Fibroblast of upper back skin (primary cell): ENCODE data around the gene S100A8.
A peak's percentile ranks its signal among the peaks of the same experiment; 100 is the strongest.

ENCODE experiments used
- DNase-seq: peaks from one replicate; pipeline ENCODE4 v3.0.0-alpha.2; 2013

The S100A8 gene

DNA sequence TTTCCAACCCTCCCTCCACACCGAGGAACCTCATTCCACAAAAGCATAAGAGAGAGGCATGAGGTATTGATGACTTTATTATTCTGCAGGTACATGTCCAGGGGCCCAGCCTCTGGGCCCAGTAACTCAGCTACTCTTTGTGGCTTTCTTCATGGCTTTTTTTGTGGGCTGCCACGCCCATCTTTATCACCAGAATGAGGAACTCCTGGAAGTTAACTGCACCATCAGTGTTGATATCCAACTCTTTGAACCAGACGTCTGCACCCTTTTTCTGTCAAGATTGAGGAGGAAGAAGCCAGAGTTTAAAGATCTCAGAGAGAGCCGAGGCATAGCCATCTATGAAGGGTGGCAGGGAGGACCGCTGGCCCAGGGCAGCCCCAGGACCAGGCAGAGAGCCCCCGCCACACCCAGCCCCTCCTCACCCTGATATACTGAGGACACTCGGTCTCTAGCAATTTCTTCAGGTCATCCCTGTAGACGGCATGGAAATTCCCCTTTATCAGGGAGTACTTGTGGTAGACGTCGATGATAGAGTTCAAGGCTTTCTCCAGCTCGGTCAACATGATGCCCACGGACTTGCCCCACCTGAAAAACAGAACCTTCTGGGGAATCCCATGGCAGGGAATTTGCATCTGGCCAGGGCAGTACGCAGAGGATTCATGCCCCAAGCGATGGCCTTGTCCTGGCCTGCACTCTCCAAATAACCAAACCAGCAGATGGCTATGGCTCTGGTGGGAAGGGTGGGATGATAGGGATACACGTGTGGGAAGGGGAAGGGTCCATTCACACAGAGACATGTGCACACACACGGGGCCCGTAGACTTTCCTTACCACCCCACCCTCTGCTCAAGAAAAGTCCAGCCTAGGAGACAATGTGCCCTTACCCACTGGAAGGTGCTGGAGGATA, 647 bp downstream of the S100A8 start:
- DNase-seq: no peak

DNA sequence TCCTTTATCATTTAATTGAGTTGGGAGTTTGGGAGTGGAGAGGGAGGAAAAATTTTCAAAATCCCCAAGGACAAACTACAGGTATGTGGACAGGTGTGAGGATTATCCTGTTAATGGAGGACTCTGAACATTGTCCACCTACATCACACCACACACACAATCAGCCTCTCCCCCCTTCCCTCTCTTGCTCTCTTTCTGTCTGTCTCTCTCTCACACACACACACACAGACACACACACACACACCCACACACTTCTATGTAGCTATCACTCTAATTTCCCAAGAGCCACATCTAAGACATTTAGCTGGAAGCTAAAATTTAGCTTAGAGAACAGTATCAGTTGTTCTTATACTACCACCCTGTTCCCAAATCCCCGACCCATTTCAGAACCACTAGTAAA, 1.5 kb downstream of the S100A8 start:
- no peak for DNase-seq

DNA sequence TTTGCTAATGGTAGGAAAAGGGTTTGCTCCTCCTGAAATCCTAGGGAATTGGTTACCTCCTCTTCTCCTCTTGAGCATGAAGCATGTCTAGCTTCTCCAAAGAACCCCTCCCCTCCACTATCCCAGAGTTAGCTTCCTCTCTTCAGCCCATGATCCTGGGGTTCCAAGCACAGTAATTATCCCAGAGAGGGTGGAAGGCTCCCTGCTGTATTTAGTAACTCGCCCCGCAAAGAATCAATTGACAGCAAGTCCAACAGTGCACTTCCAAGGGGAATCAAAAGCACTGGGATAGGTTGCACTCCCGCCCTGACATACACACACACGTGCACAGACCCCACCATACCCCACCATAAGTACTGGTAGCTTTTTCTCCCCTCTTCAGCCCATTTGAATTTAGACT, 3.1 kb downstream of the S100A8 start:
- DNase-seq: no peak

DNA sequence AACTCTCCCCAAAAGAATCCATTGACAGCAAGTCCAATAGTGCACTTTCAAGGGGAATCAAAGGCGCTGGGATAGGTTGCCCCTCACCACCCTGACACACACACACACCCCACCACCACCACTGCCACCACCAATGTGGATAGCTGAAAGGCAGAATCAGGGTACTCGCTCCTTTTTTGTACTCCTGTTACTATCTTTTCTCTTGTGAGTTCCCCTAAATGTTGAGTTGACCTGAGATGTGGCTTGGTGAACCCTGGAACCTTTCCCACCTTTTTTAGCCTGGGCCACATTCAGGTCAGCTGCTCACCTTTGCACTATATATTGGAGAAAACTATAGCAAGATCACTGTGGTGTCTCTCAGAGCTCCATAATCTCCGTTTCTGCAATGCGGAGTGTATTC, 3.9 kb downstream of the S100A8 start:
- no peak for DNase-seq

DNA sequence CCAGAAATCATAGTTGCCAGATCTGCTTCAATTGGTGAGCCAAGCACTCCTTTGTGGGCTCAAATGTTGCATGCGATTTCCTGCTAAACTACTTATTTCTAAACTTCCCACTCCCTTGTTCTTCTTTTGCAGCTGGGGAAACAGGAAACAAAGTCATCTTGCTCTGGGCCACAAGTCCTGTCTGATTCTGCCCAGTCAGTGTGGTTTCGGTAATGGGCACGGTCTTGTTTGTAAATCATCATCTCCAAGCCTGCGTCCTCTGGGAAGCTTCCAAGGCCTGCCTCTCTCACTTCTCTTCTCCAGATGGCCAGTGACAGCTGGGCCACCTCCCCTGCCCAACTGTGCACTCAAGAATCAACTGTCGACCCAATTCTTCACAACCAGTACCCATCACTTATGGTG, 4.4 kb downstream of the S100A8 start:
- no peak for DNase-seq

DNA sequence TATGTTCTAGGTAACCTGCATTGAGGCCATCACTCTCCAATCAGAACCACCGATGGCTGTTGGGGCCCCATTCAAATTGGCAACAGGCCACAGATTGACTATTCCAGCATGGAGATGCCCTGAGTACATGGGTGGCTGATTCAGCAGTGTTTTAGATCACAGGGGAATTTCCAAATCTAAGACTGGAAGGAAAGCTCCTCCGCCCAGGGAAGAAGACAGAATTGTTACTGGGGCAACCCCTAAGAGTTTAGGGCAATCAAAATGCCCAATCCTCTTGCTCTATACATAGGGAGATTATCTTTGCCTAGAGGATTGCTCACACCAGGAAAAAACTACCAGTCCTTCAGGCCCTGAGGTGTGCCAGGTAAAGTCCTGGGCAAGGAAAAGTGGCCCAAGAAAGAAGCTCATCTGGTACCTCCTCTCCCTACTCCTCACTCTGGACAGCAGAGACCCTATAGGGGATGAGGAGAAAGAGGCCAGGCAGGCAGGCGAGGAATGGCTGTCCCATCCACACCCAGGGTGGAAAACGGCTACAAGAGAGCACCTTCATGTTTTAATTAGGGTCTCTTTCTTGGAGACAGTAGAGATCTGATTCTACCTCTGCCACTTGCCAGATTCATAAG, 5.8 kb downstream of the S100A8 start:
- DNase-seq: no peak

DNA sequence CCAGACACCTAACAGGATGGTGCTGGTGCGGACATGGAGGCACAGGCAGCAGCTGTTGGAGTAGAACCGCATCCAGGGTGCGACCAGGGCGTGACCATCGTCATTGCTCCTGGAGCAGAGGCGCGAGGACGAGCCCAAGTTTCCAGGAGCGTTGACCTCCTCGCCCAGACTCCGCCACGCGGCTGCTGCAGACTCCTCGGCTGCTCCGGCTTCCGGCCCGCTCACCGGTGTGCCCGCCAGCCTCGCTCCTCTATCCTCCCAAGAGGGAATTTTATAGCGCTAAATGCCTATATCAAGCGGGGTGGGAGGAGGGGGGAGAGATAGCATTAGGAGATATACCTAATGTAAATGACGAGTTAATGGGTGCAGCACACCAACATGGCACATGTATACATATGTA, 10.2 kb downstream of the S100A8 start:
- DNase-seq: no peak

DNA sequence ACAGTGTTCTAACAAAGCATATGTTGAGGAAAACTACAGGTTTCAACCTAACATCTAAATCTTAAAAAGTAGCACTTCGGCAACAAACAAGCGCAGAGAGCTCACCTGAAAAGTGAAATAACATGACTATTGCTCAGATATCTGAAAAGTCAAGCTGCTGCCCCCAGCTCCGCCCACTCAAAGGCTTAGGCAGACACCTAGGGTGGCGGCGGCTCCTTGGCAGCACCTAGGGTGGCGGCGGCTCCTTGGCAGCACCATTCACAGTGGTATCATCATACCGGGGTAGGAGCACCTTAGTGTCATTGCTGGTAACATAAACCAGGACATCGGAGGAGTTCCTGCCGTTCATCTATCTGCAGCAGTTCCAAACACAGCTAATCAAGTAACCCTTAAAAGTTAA, 11.3 kb downstream of the S100A8 start:
- DNase-seq: no peak

DNA sequence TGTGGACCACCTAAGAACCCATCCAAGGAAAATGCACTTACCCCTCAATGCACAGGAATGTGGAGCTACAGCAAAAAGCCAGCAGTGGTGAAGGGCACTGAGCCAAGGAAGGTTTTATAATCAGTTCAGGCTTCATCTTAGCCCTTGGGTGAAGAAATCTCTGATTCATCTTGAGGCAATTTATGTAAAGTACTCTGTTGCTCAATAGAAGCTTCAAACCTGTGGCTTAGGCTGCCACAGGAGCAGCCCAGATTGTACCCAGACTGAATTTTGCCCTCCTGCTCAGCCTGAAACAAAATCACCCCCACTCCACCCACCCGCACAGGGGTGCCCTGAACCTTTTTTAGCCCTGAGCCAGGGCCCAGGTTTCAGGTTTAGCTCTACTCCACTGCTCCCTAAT, 15.4 kb downstream of the S100A8 start, which contains the start of gene S100A12:
Gene S100A12 (minus strand): TSS at position 111 of the 400 bp plus-strand sequence. CDS start 1,029 bp downstream, outside the sequence.
- DNase-seq: peak; percentile 86

DNA sequence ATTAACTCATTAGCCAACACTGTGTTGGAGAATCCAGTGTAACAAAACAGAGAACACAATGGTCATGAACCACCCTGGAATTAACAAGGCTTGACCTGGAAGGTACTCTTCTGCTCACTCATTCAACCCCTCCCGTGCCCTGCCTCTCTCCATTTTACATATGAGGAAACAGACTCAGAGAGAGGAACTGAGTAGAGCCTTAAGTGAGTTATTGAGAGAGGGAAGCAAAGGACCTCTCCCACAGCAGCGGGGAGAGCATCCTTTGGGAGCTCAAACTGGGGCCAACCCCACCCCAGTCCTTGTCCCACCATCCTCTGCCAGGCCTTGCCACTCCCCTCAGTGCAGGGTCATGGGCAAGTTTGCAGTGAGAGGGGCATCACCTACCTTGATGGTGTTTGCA, 16.8 kb downstream of the S100A8 start:
- DNase-seq: no peak

DNA sequence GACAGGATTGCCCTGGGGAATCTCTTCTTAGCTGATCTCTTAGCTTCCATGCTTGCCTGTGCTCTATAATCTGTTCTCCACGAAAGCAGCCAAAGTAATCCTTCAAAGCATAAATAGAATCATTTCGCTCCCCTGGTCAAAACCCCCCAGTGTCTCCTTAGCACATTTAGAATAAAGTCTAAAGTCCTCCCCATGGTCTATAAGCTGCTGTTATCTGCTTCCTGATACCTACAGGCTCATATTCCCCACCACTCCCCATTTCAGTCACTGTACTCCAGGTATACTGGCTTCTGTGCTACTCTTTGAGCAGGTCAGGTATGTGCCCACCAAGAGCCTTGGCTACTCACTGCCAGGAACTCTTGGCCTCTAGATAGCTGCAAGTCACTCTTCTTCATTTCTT, 18.3 kb downstream of the S100A8 start:
- no peak for DNase-seq

DNA sequence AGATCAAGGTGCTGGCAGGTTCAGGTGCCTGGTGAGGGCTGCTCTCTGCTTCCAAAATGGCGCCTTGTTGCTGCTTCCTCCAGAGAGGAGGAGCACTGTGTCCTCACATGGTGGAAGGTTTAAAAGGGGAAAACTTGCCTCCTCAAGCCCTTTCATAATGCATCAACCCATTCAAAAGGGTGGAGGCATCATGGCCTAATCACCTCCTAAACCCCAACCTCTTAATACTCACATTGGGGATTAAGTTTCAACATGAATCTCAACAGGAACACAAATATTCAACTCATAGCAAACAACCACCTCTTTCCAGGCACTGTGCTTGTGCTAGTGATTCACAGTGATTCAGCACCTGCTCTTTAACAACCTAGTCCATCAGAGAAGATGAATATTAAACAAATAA, 19.6 kb downstream of the S100A8 start:
- no peak for DNase-seq

DNA sequence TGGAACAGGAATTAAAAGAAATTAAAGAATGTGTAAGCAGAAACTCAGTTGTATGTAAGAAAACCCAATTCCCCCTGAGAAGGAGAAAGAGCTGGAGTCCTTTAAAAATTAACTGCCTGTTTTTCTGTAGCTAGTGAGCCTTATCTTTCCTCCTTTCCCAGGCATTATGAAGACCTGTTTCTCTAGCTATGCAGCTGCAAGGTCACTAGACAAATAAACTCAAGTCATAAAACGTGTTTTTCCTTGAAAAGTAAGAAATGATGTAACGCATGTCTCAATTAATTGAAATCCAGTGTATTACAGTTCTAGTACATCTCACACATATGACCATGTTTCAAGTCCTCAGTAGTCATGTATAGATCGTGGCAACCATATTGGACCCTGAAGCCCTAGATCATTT, 20.7 kb downstream of the S100A8 start:
- no peak for DNase-seq

DNA sequence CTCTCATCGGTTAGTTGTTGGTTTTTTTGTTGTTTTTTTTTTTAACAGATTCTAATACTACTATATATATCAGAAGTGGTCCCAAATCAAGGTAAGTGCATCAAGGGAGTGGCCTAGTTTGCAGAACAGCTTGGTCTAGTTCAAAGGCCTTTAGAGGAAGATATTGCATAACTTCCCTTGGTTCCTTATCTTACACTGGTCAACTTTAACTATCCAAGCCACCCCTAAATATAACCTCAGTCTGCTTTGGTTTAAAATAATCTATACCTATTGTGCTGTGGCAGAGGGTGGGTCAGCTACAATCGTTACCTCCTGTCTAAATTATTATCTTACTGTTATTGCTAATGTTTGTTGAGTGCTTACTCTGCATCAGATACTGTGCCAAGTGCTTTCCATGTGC, 22.4 kb downstream of the S100A8 start:
- DNase-seq: no peak

DNA sequence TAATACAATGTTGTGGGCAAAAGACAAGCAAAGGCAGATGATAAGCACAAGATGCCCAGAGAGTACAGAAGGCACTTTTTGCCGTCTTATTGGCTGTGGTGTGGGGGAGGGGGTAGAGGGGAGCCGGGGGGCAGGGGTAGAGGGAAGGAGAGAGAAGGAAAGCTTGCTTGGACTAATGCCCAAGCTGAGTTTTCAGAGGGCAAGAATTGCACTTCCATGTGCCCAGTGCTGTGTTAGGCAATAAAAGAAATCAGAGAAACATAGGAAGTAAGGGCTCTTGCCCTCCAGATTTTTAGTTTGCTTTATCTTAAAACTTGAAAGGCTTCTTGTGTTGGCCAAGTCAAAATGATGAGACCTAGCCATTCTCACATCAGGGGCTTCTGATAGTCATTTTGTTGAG, 23.8 kb downstream of the S100A8 start:
- DNase-seq: no peak

DNA sequence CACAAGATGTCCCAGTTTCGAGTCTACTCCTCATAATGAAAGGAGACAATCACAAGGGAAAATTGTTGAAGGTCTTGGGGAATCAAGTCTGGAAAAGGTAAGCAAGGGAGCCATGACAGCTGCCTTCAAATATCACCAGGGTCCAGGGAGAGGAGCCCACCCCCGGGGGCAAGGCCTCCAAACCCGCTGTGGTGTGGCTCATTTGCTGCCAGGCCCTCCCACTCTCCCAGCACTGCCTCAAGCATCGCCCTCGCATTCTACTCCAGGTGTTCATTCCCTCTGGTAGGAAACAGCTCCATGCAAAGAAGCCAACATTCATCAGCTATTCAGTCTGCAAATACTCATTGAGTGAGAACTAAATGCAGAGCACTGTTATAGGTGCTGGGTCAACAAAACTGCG, 24.6 kb downstream of the S100A8 start:
- DNase-seq: no peak

DNA sequence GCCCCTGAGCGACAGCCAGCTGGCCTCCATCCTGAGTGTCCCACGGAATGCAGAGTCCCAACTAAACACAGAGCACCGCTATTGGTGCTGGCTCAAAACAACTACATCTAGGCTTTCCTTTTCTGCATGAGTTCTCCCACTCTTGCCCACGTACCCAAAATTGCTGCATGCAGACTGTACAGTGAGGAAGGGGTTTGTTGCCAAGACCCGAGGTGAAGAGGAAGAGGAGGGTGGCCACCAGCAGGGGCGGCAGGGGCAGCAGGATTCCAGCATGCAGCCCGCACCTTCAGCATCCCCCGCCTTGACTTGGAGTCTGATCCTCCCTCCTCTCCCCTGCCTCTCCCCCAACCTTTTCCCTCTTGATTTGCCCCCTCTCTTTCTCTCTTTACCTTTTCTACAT, 25.2 kb downstream of the S100A8 start:
- no peak for DNase-seq

DNA sequence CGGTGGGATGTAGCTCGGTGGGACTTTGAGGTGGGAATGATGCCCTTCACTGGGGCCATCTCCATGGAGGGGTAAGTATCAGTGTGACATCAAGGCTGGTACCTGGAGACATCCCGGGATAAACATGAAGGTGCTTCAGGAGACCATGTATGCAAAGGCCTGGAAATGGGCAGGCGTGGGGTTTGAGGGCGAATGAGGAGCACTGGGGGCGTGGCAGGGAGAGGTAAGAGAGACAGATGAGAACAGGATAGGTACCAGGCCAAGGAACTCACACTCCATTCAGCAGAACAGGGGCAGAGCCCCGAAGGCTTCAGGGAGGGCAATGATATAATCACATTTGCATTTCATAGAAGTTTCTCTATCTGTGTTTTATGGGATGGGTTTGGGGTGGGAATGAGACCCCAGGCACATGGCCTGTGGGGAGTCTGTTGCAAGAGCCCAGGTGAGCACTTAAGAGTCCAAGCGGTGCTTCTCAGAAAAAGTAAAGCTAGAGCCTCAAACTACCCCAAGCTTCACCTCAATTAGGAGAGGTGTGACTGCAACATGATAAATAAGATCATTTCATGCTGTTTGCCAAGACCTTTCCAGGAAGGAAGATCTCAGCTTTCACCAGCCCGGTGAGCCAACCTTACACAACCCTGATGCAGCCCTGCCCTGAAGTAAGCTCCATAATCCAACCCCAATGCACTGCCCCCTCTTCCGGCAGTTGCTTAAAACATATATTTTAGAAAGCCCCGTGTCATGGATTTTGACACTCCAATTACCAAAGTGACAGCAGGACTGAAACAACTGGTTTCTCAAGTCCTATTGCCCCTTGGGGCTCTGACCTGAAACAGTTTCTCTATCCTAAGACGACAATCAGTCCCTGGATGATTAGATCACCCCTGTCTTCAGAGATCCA, 25.9 kb downstream of the S100A8 start:
- DNase-seq: no peak

DNA sequence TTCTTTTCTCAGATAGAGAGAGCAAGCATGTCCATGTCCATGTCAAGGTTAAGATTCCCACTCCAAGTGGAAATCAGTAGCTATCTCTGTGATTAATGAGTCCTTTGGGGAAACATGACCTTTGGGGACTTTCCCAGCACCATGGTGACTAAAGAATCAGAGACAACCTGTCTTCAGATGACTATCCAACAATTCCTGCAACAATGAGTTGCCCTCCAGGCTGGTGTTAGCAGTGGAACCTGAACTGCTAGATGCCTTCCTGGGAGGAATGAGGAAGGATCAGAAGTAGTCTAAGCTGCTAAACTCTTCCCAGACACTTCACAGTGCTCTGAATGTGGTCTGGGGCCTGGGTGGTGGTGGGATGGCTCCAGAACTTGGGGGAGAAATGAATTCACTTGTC, 26.7 kb downstream of the S100A8 start:
- no peak for DNase-seq

DNA sequence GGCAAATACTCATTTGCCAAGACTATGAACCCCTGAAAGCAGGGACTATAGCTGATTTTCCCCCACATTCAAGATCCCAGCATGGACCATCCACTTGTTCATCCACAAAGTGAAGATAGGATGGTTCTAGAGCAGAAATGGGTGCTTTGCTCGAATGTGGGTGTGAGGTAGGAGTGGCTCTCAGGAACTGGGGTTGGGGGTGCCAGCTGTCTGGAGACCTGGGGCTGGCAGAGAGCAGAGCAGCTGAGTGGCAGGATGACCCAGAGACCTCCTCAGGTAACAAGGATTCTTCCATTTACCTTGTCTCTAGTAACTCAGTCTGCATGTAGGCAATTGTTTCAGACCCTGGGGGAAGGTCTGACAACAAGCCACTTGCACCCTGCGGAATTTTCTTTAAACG, 27.2 kb downstream of the S100A8 start:
- no peak for DNase-seq

DNA sequence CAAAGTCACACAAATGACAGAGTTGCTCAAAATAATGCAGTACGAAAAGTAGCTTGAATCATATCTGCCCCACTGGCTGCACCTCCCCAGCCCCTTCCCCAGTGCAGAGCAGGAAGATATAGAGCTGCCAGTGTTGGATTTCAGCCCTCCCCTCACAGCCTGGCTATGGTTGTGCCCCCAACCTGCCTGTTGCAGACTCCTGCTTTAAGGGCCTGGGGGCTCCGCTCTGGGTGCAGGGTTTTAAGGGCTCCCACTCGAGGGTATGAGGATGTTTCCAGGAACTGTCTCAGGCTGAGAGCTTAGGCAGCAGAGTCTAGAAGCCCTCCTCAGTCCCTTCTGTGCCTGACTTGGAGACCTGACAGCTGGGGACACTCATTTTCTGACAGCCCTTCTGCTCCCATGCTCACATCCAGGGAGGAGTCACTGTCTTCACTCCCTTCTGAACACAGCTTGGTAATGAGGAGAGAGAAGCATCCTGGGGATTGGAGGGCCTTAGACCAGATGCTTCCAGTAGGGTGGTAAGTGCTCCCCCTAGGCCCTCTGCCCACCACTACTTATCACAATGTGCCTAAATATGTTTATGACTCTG, 28.6 kb downstream of the S100A8 start:
- DNase-seq: no peak

DNA sequence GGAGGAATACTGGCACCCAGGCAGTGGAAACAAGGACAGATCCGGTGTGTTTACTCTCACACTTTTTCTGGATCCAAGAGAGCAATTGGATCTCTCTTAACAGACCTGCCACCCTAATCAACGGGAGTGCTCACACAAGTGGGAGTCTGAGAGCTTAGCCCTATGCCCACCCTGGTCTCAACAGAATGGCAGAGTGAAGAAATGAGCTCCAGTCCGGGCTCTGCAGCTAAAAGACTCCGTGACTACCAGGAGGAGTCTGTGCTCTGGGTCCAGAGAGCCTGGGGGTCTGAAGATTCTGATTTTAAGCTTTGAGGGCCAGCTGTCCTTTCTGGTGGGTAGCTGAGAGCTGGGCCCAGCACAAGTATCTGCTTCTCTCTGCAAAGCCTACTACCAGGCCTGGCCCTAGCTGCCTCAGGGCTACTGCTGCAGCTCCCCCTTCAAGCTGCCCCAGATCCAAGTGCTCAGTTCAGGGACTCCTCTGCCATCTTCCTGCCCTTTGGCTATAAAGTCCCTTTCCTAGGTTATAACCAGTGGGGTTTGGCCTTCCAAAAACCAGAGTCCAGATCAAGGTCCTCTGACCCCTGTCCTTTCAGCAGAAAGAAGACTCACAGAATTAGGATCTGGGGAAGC, 29.3 kb downstream of the S100A8 start:
- DNase-seq: no peak
